Vagina (tissue), 2 donors: Measurements from ENCODE around the gene SEMA4B. TPM values are rescaled to one million over a fixed set of nuclear protein-coding genes. Genes with fewer than 3 reads are reported as not detected.
A peak's percentile ranks its signal among the peaks of the same experiment; 100 is the strongest.

Experiments
- DNase-seq, 2 donors: peaks; one replicate each; pipeline ENCODE4 v3.0.0-alpha.2; 2017; ENCODE audit errors: extremely low spot score in 2 of 2
- H3K27ac ChIP-seq: fragments of 200-600 bp; sonication (generic); one replicate; pipeline ENCODE4 v1.5.1; 2019
- H3K27me3 ChIP-seq: fragments of 200-600 bp; sonication (generic); one replicate; pipeline ENCODE4 v1.5.1; 2019
- H3K36me3 ChIP-seq, 2 donors: fragments of 200-600 bp; sonication (generic); one replicate each; pipeline ENCODE4 v1.5.1; 2017 to 2019
- H3K4me1 ChIP-seq: fragments of 200-600 bp; sonication (generic); one replicate; pipeline ENCODE4 v1.5.1; 2019
- H3K4me3 ChIP-seq, 2 donors: fragments of 200-600 bp; sonication (generic); 1 replicate in 1 of 2; 2 replicates in 1 of 2; pipeline ENCODE4 v1.5.1; 2016 to 2019
- H3K9me3 ChIP-seq: fragments of 200-600 bp; sonication (generic); one replicate; pipeline ENCODE4 v1.5.1; 2019
- CTCF ChIP-seq, 3 experiments: fragments of 450-650 bp in 2 of 3; fragments of 200-600 bp in 1 of 3; sonication (generic) in 1 of 3; IDR thresholded peaks; one replicate each; pipeline ENCODE4 v1.5.1; 2017 to 2019; ENCODE audit warnings: antibody characterized with exemption in 3 of 3, mild to moderate bottlenecking in 2 of 3, moderate library complexity in 2 of 3
- POLR2A ChIP-seq, 2 donors: fragments of 450-650 bp; IDR thresholded peaks; one replicate each; pipeline ENCODE4 v1.6.1; 2017; ENCODE audit warnings: antibody characterized with exemption in 2 of 2, mild to moderate bottlenecking in 2 of 2, moderate library complexity in 2 of 2
- POLR2AphosphoS5 ChIP-seq, 2 donors: sonication (generic); formaldehyde crosslinking; IDR thresholded peaks; one replicate each; pipeline ENCODE4 v1.9.0; 2017; ENCODE audit warnings: antibody characterized with exemption in 2 of 2, mild to moderate bottlenecking in 2 of 2, low read depth in 1 of 2; ENCODE audit not compliant: insufficient read depth in 1 of 2
- intact Hi-C: fragments of 100-400 bp; cut with DNase I; formaldehyde crosslinking; loops from one replicate; pipeline ENCODE4 v1.15.1; 2023
- total RNA-seq: library from RNA; depleted of rRNA; stranded (reverse); fragments of >200 nt; gene quantifications from one replicate; pipeline ENCODE4 v1.2.3, GENCODE V29; 2016

The SEMA4B gene
- total RNA-seq, 1 donor from 2014 or later: 205 TPM

GRCh38 chr15:90233387-90234095 lies 32.4 kb downstream of the SEMA4B start, which contains the start of gene CIB1:
CIB1 (minus strand) TSS chr15:90233941; CDS start chr15:90233885, 56 bp downstream.
- Histone ChIP-seq H3K4me3 (peak within 1 kb of the TSS; percentile 70 to 98), H3K27ac (peak within 1 kb of the TSS; percentile 83), H3K9me3 (no peaks in the 10 kb centered on the region), H3K36me3 (peaks cover 0 to 24% of the 10 kb centered on the region in 2 donors), H3K27me3 (no peaks in the 10 kb centered on the region), H3K4me1 (peaks cover 47% of the 10 kb centered on the region)
- intact Hi-C loops: no loop called here
- peak in 1 of 2 donors; percentile 97 for DNase-seq
- TF ChIP-seq CTCF (IDR thresholded peaks at IDR 0.05): no peak
- TF ChIP-seq POLR2A (IDR thresholded peaks at IDR 0.05): peak in 1 of 2 donors; percentile 66
- TF ChIP-seq POLR2AphosphoS5 (IDR thresholded peaks at IDR 0.05; ENCODE audit: insufficient read depth in 1 of 2, low read depth in 1 of 2): peak; percentile 58 to 83

GRCh38 chr15:90234096-90234988 lies 33.2 kb downstream of the SEMA4B start, which contains the start of gene GDPGP1:
GDPGP1 (plus strand) TSS chr15:90234209; CDS start chr15:90240909, 6,700 bp downstream.
- Histone ChIP-seq H3K27me3 (no peaks in the 10 kb centered on the region), H3K27ac (peak within 1 kb of the TSS; percentile 83), H3K4me3 (peak within 1 kb of the TSS; percentile 70 to 98), H3K4me1 (peaks cover 47% of the 10 kb centered on the region), H3K9me3 (no peaks in the 10 kb centered on the region), H3K36me3 (peaks cover 0 to 20% of the 10 kb centered on the region in 2 donors)
- TF ChIP-seq POLR2AphosphoS5 (IDR thresholded peaks at IDR 0.05; ENCODE audit: insufficient read depth in 1 of 2, low read depth in 1 of 2) (peak in 1 of 2 donors; percentile 65), POLR2A (IDR thresholded peaks at IDR 0.05) (peak in 1 of 2 donors; percentile 25), CTCF (IDR thresholded peaks at IDR 0.05) (no peak)
- intact Hi-C loops: no loop called here
- DNase-seq: no peak

- no peak overlapping the region for H3K4me3 ChIP-seq
- no peak for DNase-seq
- H3K27me3 ChIP-seq: no peaks in the 10 kb centered on the region
- no peak for TF ChIP-seq CTCF (IDR thresholded peaks at IDR 0.05)
- TF ChIP-seq POLR2AphosphoS5 (IDR thresholded peaks at IDR 0.05; ENCODE audit: insufficient read depth in 1 of 2, low read depth in 1 of 2): no peak
- TF ChIP-seq POLR2A (IDR thresholded peaks at IDR 0.05): no peak
- no peaks in the 10 kb centered on the region for H3K9me3 ChIP-seq
- H3K27ac ChIP-seq: no peak overlapping the region
- H3K36me3 ChIP-seq: peaks cover 0 to 18% of the 10 kb centered on the region in 2 donors
- peaks cover 7% of the 10 kb centered on the region for H3K4me1 ChIP-seq
- intact Hi-C loops: no loop called here
Measured at GRCh38 chr15:90239371-90239770, 38.2 kb downstream of the SEMA4B start.

- H3K9me3 ChIP-seq: no peaks in the 10 kb centered on the region
- no peaks in the 10 kb centered on the region for H3K27me3 ChIP-seq
- H3K36me3 ChIP-seq: peaks cover 0 to 18% of the 10 kb centered on the region in 2 donors
- no peak overlapping the region for H3K27ac ChIP-seq
- H3K4me1 ChIP-seq: no peaks in the 10 kb centered on the region
- TF ChIP-seq POLR2AphosphoS5 (IDR thresholded peaks at IDR 0.05; ENCODE audit: insufficient read depth in 1 of 2, low read depth in 1 of 2) (no peak), POLR2A (IDR thresholded peaks at IDR 0.05) (no peak), CTCF (IDR thresholded peaks at IDR 0.05) (no peak)
- intact Hi-C loops: no loop called here
- no peak overlapping the region for H3K4me3 ChIP-seq
- no peak for DNase-seq
Measured at GRCh38 chr15:90240856-90241255, 39.7 kb downstream of the SEMA4B start.
